ENCODE results near the gene S100A6. TPM values are rescaled to one million over a fixed set of nuclear protein-coding genes. Genes with fewer than 3 reads are reported as not detected.

S100A6 gene
- total and polyA plus RNA-seq, 2 donors (not counting 1 experiment from before 2014, with no cell fraction given) = 110 to 213 TPM

GRCh38 chr1:153526132-153526543, 9.7 kb downstream of the S100A6 start:
- intact Hi-C loops (cut with micrococcal nuclease) = no loop called here
- Mint-ChIP-seq H3K4me1 (no peaks in the 10 kb centered on the region), H3K27ac (no peak overlapping the region), H3K4me3 (no peak overlapping the region), H3K9me3 (ENCODE audit: insufficient read depth) (no peaks in the 10 kb centered on the region), H3K27me3 (peaks cover 4% of the 10 kb centered on the region)
- no peak for TF ChIP-seq CTCF (IDR thresholded peaks at IDR 0.05)
- no peak for TF ChIP-seq EZH2 (IDR thresholded peaks at IDR 0.05; ENCODE audit: borderline replicate concordance, insufficient read depth, low read depth, low read length, poor library complexity, severe bottlenecking)
- H3K9ac ChIP-seq (ENCODE audit: low read length) = no peak overlapping the region
- no peaks in the 10 kb centered on the region for H4K20me1 ChIP-seq (ENCODE audit: control insufficient read depth, insufficient read depth, low read length, poor library complexity, severe bottlenecking)
- H2AFZ ChIP-seq (ENCODE audit: insufficient read depth, low read depth, low read length, poor library complexity, severe bottlenecking) = no peak overlapping the region
- no peak for ATAC-seq (ENCODE audit: low read depth)
- 71% methylated on average over 5 of the region's 8 CpGs for WGBS (ENCODE audit: insufficient coverage)
- no peak overlapping the region for H3K4me2 ChIP-seq (replicated peaks; ENCODE audit: low read depth, low read length, poor library complexity, severe bottlenecking)
- DNase-seq = no peak
- H3K36me3 ChIP-seq (replicated peaks in 1 of 2; ENCODE audit: control extremely low read depth in 1 of 2, control insufficient read depth in 1 of 2, extremely low read depth in 1 of 2, insufficient read depth in 2 of 2, low read length in 1 of 2) = no peaks in the 10 kb centered on the region
- no peaks in the 10 kb centered on the region for H3K4me1 ChIP-seq (ENCODE audit: control insufficient read depth in 2 of 2, insufficient read depth in 2 of 2, low read length in 2 of 2)
- CTCF ChIA-PET = interaction anchor here (0.9 to 3.2 kb wide), 2 partner anchors 10 to 47 kb away, joined by 3 to 11 read pairs; partner anchors contain the start of gene S100A6
- no peak overlapping the region for H3K27ac ChIP-seq (ENCODE audit: low read length in 2 of 2)
- no peaks in the 10 kb centered on the region for H3K9me3 ChIP-seq (ENCODE audit: control extremely low read depth in 1 of 3, control insufficient read depth in 2 of 3, insufficient read depth in 1 of 3, low read length in 2 of 3)
- POLR2A ChIA-PET = no interaction called here
- H3K4me3 ChIP-seq (ENCODE audit: control extremely low read depth in 1 of 5, extremely low read depth in 1 of 5, insufficient read depth in 1 of 5, low read depth in 2 of 5, low read length in 4 of 5) = no peak overlapping the region
- no peaks in the 10 kb centered on the region for H3K79me2 ChIP-seq (ENCODE audit: control insufficient read depth, insufficient read depth, low read length)
- peaks cover 0 to 2% (median 0%) of the 10 kb centered on the region in 4 experiments for H3K27me3 ChIP-seq (replicated peaks in 1 of 4; ENCODE audit: control extremely low read depth in 1 of 4, control insufficient read depth in 3 of 4, insufficient read depth in 4 of 4, low read length in 3 of 4)

GRCh38 chr1:153525088-153525728, 10.6 kb downstream of the S100A6 start:
- 62% methylated on average over 3 of the region's 3 CpGs for WGBS (ENCODE audit: insufficient coverage)
- Histone ChIP-seq H3K9me3 (ENCODE audit: control extremely low read depth in 1 of 3, control insufficient read depth in 2 of 3, insufficient read depth in 1 of 3, low read length in 2 of 3) (no peaks in the 10 kb centered on the region), H3K4me3 (ENCODE audit: control extremely low read depth in 1 of 5, extremely low read depth in 1 of 5, insufficient read depth in 1 of 5, low read depth in 2 of 5, low read length in 4 of 5) (no peak overlapping the region), H4K20me1 (ENCODE audit: control insufficient read depth, insufficient read depth, low read length, poor library complexity, severe bottlenecking) (no peaks in the 10 kb centered on the region), H3K9ac (ENCODE audit: low read length) (no peak overlapping the region), H3K36me3 (replicated peaks in 1 of 2; ENCODE audit: control extremely low read depth in 1 of 2, control insufficient read depth in 1 of 2, extremely low read depth in 1 of 2, insufficient read depth in 2 of 2, low read length in 1 of 2) (no peaks in the 10 kb centered on the region), H3K4me2 (replicated peaks; ENCODE audit: low read depth, low read length, poor library complexity, severe bottlenecking) (no peak overlapping the region), H3K27me3 (replicated peaks in 1 of 4; ENCODE audit: control extremely low read depth in 1 of 4, control insufficient read depth in 3 of 4, insufficient read depth in 4 of 4, low read length in 3 of 4) (peaks cover 0 to 2% (median 0%) of the 10 kb centered on the region in 4 experiments), H3K79me2 (ENCODE audit: control insufficient read depth, insufficient read depth, low read length) (no peaks in the 10 kb centered on the region), H2AFZ (ENCODE audit: insufficient read depth, low read depth, low read length, poor library complexity, severe bottlenecking) (no peak overlapping the region), H3K4me1 (ENCODE audit: control insufficient read depth in 2 of 2, insufficient read depth in 2 of 2, low read length in 2 of 2) (no peaks in the 10 kb centered on the region), H3K27ac (ENCODE audit: low read length in 2 of 2) (no peak overlapping the region)
- DNase-seq (no peak), ATAC-seq (ENCODE audit: low read depth) (no peak)
- H3K4me1 Mint-ChIP-seq = no peaks in the 10 kb centered on the region
- intact Hi-C loops (cut with micrococcal nuclease) = no loop called here
- no peak overlapping the region for H3K4me3 Mint-ChIP-seq
- TF ChIP-seq CTCF (IDR thresholded peaks at IDR 0.05) (no peak), EZH2 (IDR thresholded peaks at IDR 0.05; ENCODE audit: borderline replicate concordance, insufficient read depth, low read depth, low read length, poor library complexity, severe bottlenecking) (no peak)
- peaks cover 4% of the 10 kb centered on the region for H3K27me3 Mint-ChIP-seq
- no peak overlapping the region for H3K27ac Mint-ChIP-seq
- CTCF ChIA-PET = interaction anchor here (0.7 to 3.2 kb wide), 5 partner anchors 10 to 1869 kb away, joined by 3 to 11 read pairs (median 4); partner anchors contain the start of gene S100A6
- POLR2A ChIA-PET = interaction anchor here (0.7 kb wide), 1 partner anchor 11 kb away, joined by 6 read pairs; no protein-coding TSS in a partner anchor
- no peaks in the 10 kb centered on the region for H3K9me3 Mint-ChIP-seq (ENCODE audit: insufficient read depth)
